ENCODE measurements around the gene PLA2G4E.

PLA2G4E gene

GRCh38 chr15:42009022-42009421 is 11.8 kb downstream of the PLA2G4E start:
- H3K36me3 ChIP-seq, result no peaks in the 10 kb centered on the region
- no peak overlapping the region for H3K27ac ChIP-seq
- no peaks in the 10 kb centered on the region for H3K9me3 ChIP-seq
- no peaks in the 10 kb centered on the region for H3K27me3 ChIP-seq
- no peak for TF ChIP-seq CTCF (IDR thresholded peaks at IDR 0.05)
- H3K4me1 ChIP-seq (ENCODE audit: control insufficient read depth in 1 of 2, insufficient read depth in 1 of 2, low read depth in 1 of 2, low read length in 1 of 2), result no peaks in the 10 kb centered on the region
- H3K4me3 ChIP-seq (ENCODE audit: low read depth in 1 of 2, low read length in 1 of 2), result no peak overlapping the region

GRCh38 chr15:42007386-42007785 is 13.5 kb downstream of the PLA2G4E start:
- Histone ChIP-seq H3K4me1 (ENCODE audit: control insufficient read depth in 1 of 2, insufficient read depth in 1 of 2, low read depth in 1 of 2, low read length in 1 of 2) (no peaks in the 10 kb centered on the region), H3K27ac (no peak overlapping the region), H3K36me3 (no peaks in the 10 kb centered on the region), H3K9me3 (no peaks in the 10 kb centered on the region), H3K27me3 (no peaks in the 10 kb centered on the region), H3K4me3 (ENCODE audit: low read depth in 1 of 2, low read length in 1 of 2) (no peak overlapping the region)
- no peak for TF ChIP-seq CTCF (IDR thresholded peaks at IDR 0.05)

GRCh38 chr15:42002333-42002732 is 18.5 kb downstream of the PLA2G4E start:
- Histone ChIP-seq H3K9me3 (no peaks in the 10 kb centered on the region), H3K4me3 (ENCODE audit: low read depth in 1 of 2, low read length in 1 of 2) (no peak overlapping the region), H3K36me3 (no peaks in the 10 kb centered on the region), H3K4me1 (ENCODE audit: control insufficient read depth in 1 of 2, insufficient read depth in 1 of 2, low read depth in 1 of 2, low read length in 1 of 2) (no peaks in the 10 kb centered on the region), H3K27ac (no peak overlapping the region), H3K27me3 (no peaks in the 10 kb centered on the region)
- no peak for TF ChIP-seq CTCF (IDR thresholded peaks at IDR 0.05)

- Histone ChIP-seq H3K4me1 (ENCODE audit: control insufficient read depth in 1 of 2, insufficient read depth in 1 of 2, low read depth in 1 of 2, low read length in 1 of 2) (no peaks in the 10 kb centered on the region), H3K27me3 (no peaks in the 10 kb centered on the region), H3K4me3 (ENCODE audit: low read depth in 1 of 2, low read length in 1 of 2) (no peak overlapping the region)
Observed at GRCh38 chr15:42001236-42001635, 19.6 kb downstream of the PLA2G4E start.

GRCh38 chr15:41999290-42000285 is 21.3 kb downstream of the PLA2G4E start:
- no peak overlapping the region for H3K4me3 ChIP-seq (ENCODE audit: low read depth in 1 of 2, low read length in 1 of 2)
- TF ChIP-seq CTCF (IDR thresholded peaks at IDR 0.05), result no peak
- H3K36me3 ChIP-seq, result no peaks in the 10 kb centered on the region
- no peaks in the 10 kb centered on the region for H3K9me3 ChIP-seq
- H3K27ac ChIP-seq, result no peak overlapping the region
- no peaks in the 10 kb centered on the region for H3K4me1 ChIP-seq (ENCODE audit: control insufficient read depth in 1 of 2, insufficient read depth in 1 of 2, low read depth in 1 of 2, low read length in 1 of 2)
- no peaks in the 10 kb centered on the region for H3K27me3 ChIP-seq

More at GRCh38 chr15:42001236-42001635, 19.6 kb downstream of the PLA2G4E start:
- Histone ChIP-seq H3K27ac (no peak overlapping the region), H3K36me3 (no peaks in the 10 kb centered on the region), H3K9me3 (no peaks in the 10 kb centered on the region)
- TF ChIP-seq CTCF (IDR thresholded peaks at IDR 0.05), result no peak

Measured in neutrophil (primary cell).